Fibroblast of skin of right biceps (primary cell): ENCODE data around the gene DAZAP1.
"Not testable (repeated sequence)": the region's sequence is repeated elsewhere in the genome, so short reads cannot be mapped to it uniquely, and the experiment has no call there.

Source experiments
- DNase-seq: peaks from one replicate; pipeline ENCODE4 v3.0.0-alpha.2; 2013

Gene DAZAP1

GRCh38 chr19:1411255-1412191 is 4.1 kb downstream of the DAZAP1 start:
- DNase-seq = peak; percentile 40

- no peak for DNase-seq
Measured at GRCh38 chr19:1412323-1412923, 5.0 kb downstream of the DAZAP1 start.

GRCh38 chr19:1412995-1413800 is 5.8 kb downstream of the DAZAP1 start:
- no peak for DNase-seq

- DNase-seq = peak; percentile 23
Measured at GRCh38 chr19:1416014-1416841, 8.8 kb downstream of the DAZAP1 start.

- DNase-seq = peak; percentile 63
Measured at GRCh38 chr19:1417145-1417544, 9.8 kb downstream of the DAZAP1 start.

- no peak for DNase-seq
Measured at GRCh38 chr19:1417681-1418495, 10.5 kb downstream of the DAZAP1 start.

- DNase-seq = no peak
Measured at GRCh38 chr19:1418496-1418775, 11.1 kb downstream of the DAZAP1 start.

- no peak for DNase-seq
Measured at GRCh38 chr19:1418951-1419738, 11.8 kb downstream of the DAZAP1 start.

GRCh38 chr19:1420085-1420484 is 12.7 kb downstream of the DAZAP1 start:
- not testable (repeated sequence) for DNase-seq

GRCh38 chr19:1420590-1420989 is 13.2 kb downstream of the DAZAP1 start:
- DNase-seq = no peak

- no peak for DNase-seq
Measured at GRCh38 chr19:1421218-1421957, 14.0 kb downstream of the DAZAP1 start.

GRCh38 chr19:1421958-1422305 is 14.5 kb downstream of the DAZAP1 start:
- DNase-seq = no peak

- no peak for DNase-seq
Measured at GRCh38 chr19:1422360-1422759, 15.0 kb downstream of the DAZAP1 start.

- DNase-seq = no peak
Measured at GRCh38 chr19:1422943-1423342, 15.6 kb downstream of the DAZAP1 start.

GRCh38 chr19:1423436-1424191 is 16.2 kb downstream of the DAZAP1 start:
- no peak for DNase-seq

- no peak for DNase-seq
Measured at GRCh38 chr19:1424192-1424955, 17.0 kb downstream of the DAZAP1 start.

- peak; percentile 27 for DNase-seq
Measured at GRCh38 chr19:1425102-1425837, 17.9 kb downstream of the DAZAP1 start.

- no peak for DNase-seq
Measured at GRCh38 chr19:1425902-1426301, 18.5 kb downstream of the DAZAP1 start.
